Type B pancreatic cell (in vitro differentiated cells): ENCODE data around the gene MARCKS. TPM values are rescaled to one million over a fixed set of nuclear protein-coding genes. Genes with fewer than 3 reads are reported as not detected.

Experiments used
- DNase-seq: peaks from one replicate; pipeline ENCODE4 v3.0.0; 2021; ENCODE audit warnings: mixed read lengths; ENCODE audit not compliant: unreplicated experiment; ENCODE audit errors: extremely low spot score
- H3K27ac Mint-ChIP-seq: 2 replicates; pipeline ENCODE4 v1.8.0; 2021; ENCODE audit warnings: mild to moderate bottlenecking, mixed read lengths
- H3K27me3 Mint-ChIP-seq: 2 replicates; pipeline ENCODE4 v1.8.0; 2021; ENCODE audit warnings: mixed read lengths
- H3K36me3 Mint-ChIP-seq: 2 replicates; pipeline ENCODE4 v1.8.0; 2021; ENCODE audit warnings: mixed read lengths
- H3K4me1 Mint-ChIP-seq: one replicate; pipeline ENCODE4 v1.8.0; 2021; ENCODE audit warnings: mixed read lengths; ENCODE audit not compliant: unreplicated experiment
- H3K4me3 Mint-ChIP-seq: 2 replicates; pipeline ENCODE4 v1.8.0; 2021; ENCODE audit warnings: mild to moderate bottlenecking, mixed read lengths
- H3K9me3 Mint-ChIP-seq: 2 replicates; pipeline ENCODE4 v1.8.0; 2021; ENCODE audit warnings: mixed read lengths
- total RNA-seq: library from RNA; stranded (reverse); gene quantifications from 2 replicates; pipeline ENCODE4 v1.2.1, GENCODE V29; 2021; ENCODE audit warnings: low replicate concordance
- TF ChIP-seq, protein P1 (sequence below): fragments of 200-600 bp; sonication (generic); conservative IDR thresholded peaks from 2 replicates; pipeline ENCODE4 v1.5.0; 2021; ENCODE audit warnings: antibody characterized with exemption, mild to moderate bottlenecking

Gene MARCKS
- total RNA-seq, 1 donor from 2014 or later: 236 TPM

GRCh38 chr6:113828984-113829695, 28.0 kb upstream of the MARCKS start:
- Mint-ChIP-seq H3K36me3 (no peaks in the 10 kb centered on the region), H3K9me3 (no peaks in the 10 kb centered on the region), H3K27ac (no peak overlapping the region), H3K4me3 (no peak overlapping the region), H3K27me3 (no peaks in the 10 kb centered on the region), H3K4me1 (peaks cover 14% of the 10 kb centered on the region)
- no peak for DNase-seq
- TF ChIP-seq, protein P1, sequence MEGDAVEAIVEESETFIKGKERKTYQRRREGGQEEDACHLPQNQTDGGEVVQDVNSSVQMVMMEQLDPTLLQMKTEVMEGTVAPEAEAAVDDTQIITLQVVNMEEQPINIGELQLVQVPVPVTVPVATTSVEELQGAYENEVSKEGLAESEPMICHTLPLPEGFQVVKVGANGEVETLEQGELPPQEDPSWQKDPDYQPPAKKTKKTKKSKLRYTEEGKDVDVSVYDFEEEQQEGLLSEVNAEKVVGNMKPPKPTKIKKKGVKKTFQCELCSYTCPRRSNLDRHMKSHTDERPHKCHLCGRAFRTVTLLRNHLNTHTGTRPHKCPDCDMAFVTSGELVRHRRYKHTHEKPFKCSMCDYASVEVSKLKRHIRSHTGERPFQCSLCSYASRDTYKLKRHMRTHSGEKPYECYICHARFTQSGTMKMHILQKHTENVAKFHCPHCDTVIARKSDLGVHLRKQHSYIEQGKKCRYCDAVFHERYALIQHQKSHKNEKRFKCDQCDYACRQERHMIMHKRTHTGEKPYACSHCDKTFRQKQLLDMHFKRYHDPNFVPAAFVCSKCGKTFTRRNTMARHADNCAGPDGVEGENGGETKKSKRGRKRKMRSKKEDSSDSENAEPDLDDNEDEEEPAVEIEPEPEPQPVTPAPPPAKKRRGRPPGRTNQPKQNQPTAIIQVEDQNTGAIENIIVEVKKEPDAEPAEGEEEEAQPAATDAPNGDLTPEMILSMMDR: no peak

GRCh38 chr6:113829696-113830045, 27.5 kb upstream of the MARCKS start:
- peaks cover 8% of the 10 kb centered on the region for H3K4me1 Mint-ChIP-seq
- no peaks in the 10 kb centered on the region for H3K9me3 Mint-ChIP-seq
- H3K36me3 Mint-ChIP-seq: no peaks in the 10 kb centered on the region
- H3K27ac Mint-ChIP-seq: no peak overlapping the region
- TF ChIP-seq, protein P1: no peak
- no peak overlapping the region for H3K4me3 Mint-ChIP-seq
- no peak for DNase-seq
- no peaks in the 10 kb centered on the region for H3K27me3 Mint-ChIP-seq

GRCh38 chr6:113830140-113830539, 27.0 kb upstream of the MARCKS start:
- Mint-ChIP-seq H3K27ac (no peak overlapping the region), H3K9me3 (no peaks in the 10 kb centered on the region), H3K4me3 (no peak overlapping the region), H3K27me3 (no peaks in the 10 kb centered on the region), H3K4me1 (peaks cover 6% of the 10 kb centered on the region), H3K36me3 (no peaks in the 10 kb centered on the region)
- TF ChIP-seq, protein P1: no peak
- no peak for DNase-seq

DNA sequence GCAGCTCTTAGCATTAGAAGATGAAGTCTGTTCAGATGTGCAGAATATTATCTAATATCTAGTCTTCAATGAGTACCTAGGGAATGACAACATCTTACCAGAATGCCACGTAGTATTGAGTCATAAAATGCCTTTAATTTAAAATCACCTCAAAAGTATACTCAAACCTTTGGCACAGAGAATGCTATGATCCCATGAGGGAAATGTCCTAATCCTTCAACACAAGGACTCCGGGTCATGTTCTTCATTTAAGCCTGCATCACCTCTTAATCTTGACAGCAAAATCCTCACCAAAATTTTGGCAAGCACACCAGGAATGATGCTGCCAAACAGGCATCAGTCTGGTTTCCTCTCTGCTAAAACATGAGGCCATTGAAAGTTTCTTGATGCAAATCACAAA, 23.6 kb upstream of the MARCKS start:
- no peak overlapping the region for H3K27ac Mint-ChIP-seq
- no peaks in the 10 kb centered on the region for H3K36me3 Mint-ChIP-seq
- TF ChIP-seq, protein P1: no peak
- H3K9me3 Mint-ChIP-seq: no peaks in the 10 kb centered on the region
- H3K4me3 Mint-ChIP-seq: no peak overlapping the region
- no peaks in the 10 kb centered on the region for H3K27me3 Mint-ChIP-seq
- no peak for DNase-seq
- H3K4me1 Mint-ChIP-seq: no peaks in the 10 kb centered on the region

DNA sequence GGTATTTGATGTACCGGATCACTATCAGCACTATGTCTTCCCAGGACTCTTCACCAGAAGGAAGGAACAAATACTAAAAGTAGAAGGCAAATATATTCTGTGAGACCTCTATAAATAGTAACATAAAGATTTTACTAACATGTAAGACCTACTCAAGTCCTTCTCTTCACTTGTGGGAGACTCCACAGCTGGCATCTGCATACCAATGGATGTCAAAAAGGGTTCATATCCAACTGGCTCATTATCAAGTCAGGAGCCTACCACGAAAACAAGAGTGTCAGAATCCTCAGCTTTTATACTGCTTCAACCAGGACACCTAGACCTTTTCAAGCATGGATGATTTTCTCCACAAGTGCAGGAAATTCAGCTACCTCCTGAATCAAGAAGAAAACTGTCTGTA, 20.0 kb upstream of the MARCKS start:
- TF ChIP-seq, protein P1: no peak
- Mint-ChIP-seq H3K9me3 (no peaks in the 10 kb centered on the region), H3K27ac (no peak overlapping the region), H3K36me3 (no peaks in the 10 kb centered on the region), H3K4me1 (no peaks in the 10 kb centered on the region), H3K27me3 (no peaks in the 10 kb centered on the region), H3K4me3 (no peak overlapping the region)
- DNase-seq: no peak

- Mint-ChIP-seq H3K4me3 (no peak overlapping the region), H3K4me1 (no peaks in the 10 kb centered on the region), H3K27ac (no peak overlapping the region), H3K9me3 (no peaks in the 10 kb centered on the region), H3K36me3 (no peaks in the 10 kb centered on the region), H3K27me3 (no peaks in the 10 kb centered on the region)
- no peak for DNase-seq
- TF ChIP-seq, protein P1: no peak
Observed at GRCh38 chr6:113842165-113842564, 15.0 kb upstream of the MARCKS start.
